ENCODE measurements around the gene GCM1. TPM values are rescaled to one million over a fixed set of nuclear protein-coding genes. Genes with fewer than 3 reads are reported as not detected.

The GCM1 gene
- total and polyA plus RNA-seq, 4 donors: 0.05 to 0.08 TPM; not detected in 2

- no peak overlapping the region for H3K27ac ChIP-seq (ENCODE audit: low read depth in 1 of 2, low read length in 2 of 2)
- H3K9ac ChIP-seq (ENCODE audit: low read depth in 1 of 2, low read length in 2 of 2): no peak overlapping the region
- H3K9me3 ChIP-seq (ENCODE audit: control insufficient read depth in 4 of 4, low read length in 3 of 4): no peaks in the 10 kb centered on the region
- no peak overlapping the region for H3K4me3 ChIP-seq (ENCODE audit: low read depth in 1 of 3, low read length in 3 of 3)
- TF ChIP-seq TAF1 (conservative IDR thresholded peaks at IDR 0.05) (no peak), JUND (IDR thresholded peaks at IDR 0.05) (no peak), ZBTB33 (IDR thresholded peaks at IDR 0.05) (no peak), HNF4G (IDR thresholded peaks at IDR 0.05) (no peak), RAD21 (IDR thresholded peaks at IDR 0.05) (no peak), SP1 (IDR thresholded peaks at IDR 0.05) (no peak)
- no peak for DNase-seq (ENCODE audit: low spot score)
- 93% methylated on average over 10 of the region's 10 CpGs for WGBS
- no peaks in the 10 kb centered on the region for H3K36me3 ChIP-seq (ENCODE audit: control insufficient read depth in 4 of 4, insufficient read depth in 3 of 4, low read depth in 1 of 4, low read length in 3 of 4)
- H3K27me3 ChIP-seq (ENCODE audit: control insufficient read depth in 4 of 4, insufficient read depth in 4 of 4, low read length in 3 of 4): no peaks in the 10 kb centered on the region
- H3K4me1 ChIP-seq (ENCODE audit: control insufficient read depth in 4 of 4, insufficient read depth in 4 of 4, low read length in 3 of 4): peaks cover 0 to 3% (median 1%) of the 10 kb centered on the region in 4 donors
These were observed 24.4 kb downstream of the GCM1 start for GRCh38 chr6:53124131-53124800.

- WGBS: 68% methylated on average over 4 of the region's 4 CpGs
These were observed 28.8 kb downstream of the GCM1 start for GRCh38 chr6:53119772-53120409.

More at GRCh38 chr6:53119772-53120409, 28.8 kb downstream of the GCM1 start:
- Histone ChIP-seq H3K4me3 (ENCODE audit: low read depth in 1 of 3, low read length in 3 of 3) (no peak overlapping the region), H3K27me3 (ENCODE audit: control insufficient read depth in 4 of 4, insufficient read depth in 4 of 4, low read length in 3 of 4) (no peaks in the 10 kb centered on the region), H3K9me3 (ENCODE audit: control insufficient read depth in 4 of 4, low read length in 3 of 4) (no peaks in the 10 kb centered on the region), H3K36me3 (ENCODE audit: control insufficient read depth in 4 of 4, insufficient read depth in 3 of 4, low read depth in 1 of 4, low read length in 3 of 4) (no peaks in the 10 kb centered on the region), H3K4me1 (ENCODE audit: control insufficient read depth in 4 of 4, insufficient read depth in 4 of 4, low read length in 3 of 4) (peaks cover 0 to 3% (median 1%) of the 10 kb centered on the region in 4 donors), H3K9ac (ENCODE audit: low read depth in 1 of 2, low read length in 2 of 2) (no peak overlapping the region), H3K27ac (ENCODE audit: low read depth in 1 of 2, low read length in 2 of 2) (no peak overlapping the region)
- TF ChIP-seq JUND (IDR thresholded peaks at IDR 0.05) (no peak), RXRA (IDR thresholded peaks at IDR 0.05) (no peak), SP1 (IDR thresholded peaks at IDR 0.05) (no peak), MAX (IDR thresholded peaks at IDR 0.05) (no peak), GABPA (IDR thresholded peaks at IDR 0.05 in 1 of 2, conservative IDR thresholded peaks at IDR 0.05 in 1 of 2) (no peak), FOXA2 (IDR thresholded peaks at IDR 0.05) (no peak), NR2F2 (IDR thresholded peaks at IDR 0.05) (no peak), HNF4G (IDR thresholded peaks at IDR 0.05) (no peak), FOXA1 (IDR thresholded peaks at IDR 0.05) (no peak), TAF1 (conservative IDR thresholded peaks at IDR 0.05) (no peak), RAD21 (IDR thresholded peaks at IDR 0.05) (no peak), HNF4A (conservative IDR thresholded peaks at IDR 0.05) (no peak), REST (IDR thresholded peaks at IDR 0.05) (no peak), EGR1 (IDR thresholded peaks at IDR 0.05; ENCODE audit: low read depth in 2 of 2) (no peak), YY1 (IDR thresholded peaks at IDR 0.05) (no peak), ZBTB33 (IDR thresholded peaks at IDR 0.05) (no peak), CTCF (IDR thresholded peaks at IDR 0.05; ENCODE audit: low read depth, low read length, missing input control) (no peak), ATF3 (IDR thresholded peaks at IDR 0.05) (no peak)
- no peak for DNase-seq (ENCODE audit: low spot score)

Data from liver (tissue), 9 donors.